ENCODE results near the gene TM9SF2. TPM values are rescaled to one million over a fixed set of nuclear protein-coding genes. Genes with fewer than 3 reads are reported as not detected.

TM9SF2 gene
- total RNA-seq, 4 donors from 2014 or later, result 185 to 207 (median 200) TPM

GRCh38 chr13:99495466-99496183 is 5.6 kb upstream of the TM9SF2 start:
- peaks cover 5 to 21% of the 10 kb centered on the region in 2 donors for H3K4me1 ChIP-seq
- no peak overlapping the region for H3K4me3 ChIP-seq (replicated peaks in 1 of 3)
- intact Hi-C loops (cut with DNase I), result no loop called here
- H3K9me3 ChIP-seq, result no peaks in the 10 kb centered on the region
- 88 to 91% methylated on average over 8 of the region's 8 CpGs for WGBS, 2 donors
- TF ChIP-seq POLR2A (IDR thresholded peaks at IDR 0.05), result no peak
- no peak for TF ChIP-seq CTCF (IDR thresholded peaks at IDR 0.05)
- H3K27ac ChIP-seq, result no peak overlapping the region
- no peaks in the 10 kb centered on the region for H3K27me3 ChIP-seq
- H3K36me3 ChIP-seq, result no peaks in the 10 kb centered on the region
- DNase-seq, result no peak

DNA sequence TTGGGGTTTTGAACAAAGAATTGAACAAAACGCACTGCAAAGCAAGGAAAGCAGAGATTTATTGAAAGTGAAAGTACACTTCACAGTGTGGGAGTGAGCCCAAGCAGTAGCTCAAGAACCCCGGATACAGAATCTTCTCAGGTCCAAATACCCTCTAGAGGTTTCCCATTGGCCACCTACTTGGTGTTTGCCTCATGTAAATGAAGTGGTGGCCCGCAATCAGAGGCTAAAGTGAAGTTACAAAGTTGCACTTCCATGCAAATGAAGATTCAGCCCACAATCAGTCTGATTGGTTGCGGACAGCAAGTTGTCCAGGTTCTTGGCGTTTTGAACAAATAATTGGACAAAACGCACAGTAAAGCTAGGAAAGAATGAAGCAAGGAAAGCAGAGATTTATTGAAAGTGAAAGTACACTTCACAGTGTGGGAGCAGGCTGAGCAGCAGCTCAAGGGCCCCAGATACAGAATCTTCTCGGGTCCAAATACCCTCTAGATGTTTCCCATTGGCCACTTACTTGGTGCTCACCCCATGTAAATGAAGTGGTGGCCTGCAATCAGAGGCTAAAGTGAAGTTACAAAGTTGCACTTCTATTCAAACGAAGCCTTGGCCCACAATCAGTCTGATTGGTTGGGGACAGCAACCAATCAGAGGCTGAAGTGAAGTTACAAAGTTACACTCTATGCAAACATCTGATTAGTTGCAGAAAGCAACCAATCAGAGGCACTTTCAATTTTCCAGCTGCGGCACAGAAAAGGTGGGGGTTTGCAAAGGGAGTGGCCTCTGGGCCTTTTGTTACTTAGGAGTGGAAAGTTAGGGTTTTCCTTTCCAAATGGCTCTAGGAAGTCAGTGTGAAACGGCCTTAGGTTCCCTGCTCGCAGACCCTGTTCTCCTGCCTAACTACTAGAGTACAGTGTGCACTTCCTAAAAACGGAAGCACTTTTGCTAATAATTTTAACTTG is 4.8 kb upstream of the TM9SF2 start:
- Histone ChIP-seq H3K36me3 (no peaks in the 10 kb centered on the region), H3K4me3 (replicated peaks in 1 of 3) (no peak overlapping the region), H3K9me3 (no peaks in the 10 kb centered on the region), H3K27me3 (no peaks in the 10 kb centered on the region), H3K27ac (no peak overlapping the region), H3K4me1 (peaks cover 5 to 22% of the 10 kb centered on the region in 2 donors)
- DNase-seq, result peak; percentile 17 to 21
- 73 to 79% methylated on average over 12 of the region's 12 CpGs for WGBS, 2 donors
- intact Hi-C loops (cut with DNase I), result no loop called here
- no peak for TF ChIP-seq POLR2A (IDR thresholded peaks at IDR 0.05)
- TF ChIP-seq CTCF (IDR thresholded peaks at IDR 0.05), result no peak

DNA sequence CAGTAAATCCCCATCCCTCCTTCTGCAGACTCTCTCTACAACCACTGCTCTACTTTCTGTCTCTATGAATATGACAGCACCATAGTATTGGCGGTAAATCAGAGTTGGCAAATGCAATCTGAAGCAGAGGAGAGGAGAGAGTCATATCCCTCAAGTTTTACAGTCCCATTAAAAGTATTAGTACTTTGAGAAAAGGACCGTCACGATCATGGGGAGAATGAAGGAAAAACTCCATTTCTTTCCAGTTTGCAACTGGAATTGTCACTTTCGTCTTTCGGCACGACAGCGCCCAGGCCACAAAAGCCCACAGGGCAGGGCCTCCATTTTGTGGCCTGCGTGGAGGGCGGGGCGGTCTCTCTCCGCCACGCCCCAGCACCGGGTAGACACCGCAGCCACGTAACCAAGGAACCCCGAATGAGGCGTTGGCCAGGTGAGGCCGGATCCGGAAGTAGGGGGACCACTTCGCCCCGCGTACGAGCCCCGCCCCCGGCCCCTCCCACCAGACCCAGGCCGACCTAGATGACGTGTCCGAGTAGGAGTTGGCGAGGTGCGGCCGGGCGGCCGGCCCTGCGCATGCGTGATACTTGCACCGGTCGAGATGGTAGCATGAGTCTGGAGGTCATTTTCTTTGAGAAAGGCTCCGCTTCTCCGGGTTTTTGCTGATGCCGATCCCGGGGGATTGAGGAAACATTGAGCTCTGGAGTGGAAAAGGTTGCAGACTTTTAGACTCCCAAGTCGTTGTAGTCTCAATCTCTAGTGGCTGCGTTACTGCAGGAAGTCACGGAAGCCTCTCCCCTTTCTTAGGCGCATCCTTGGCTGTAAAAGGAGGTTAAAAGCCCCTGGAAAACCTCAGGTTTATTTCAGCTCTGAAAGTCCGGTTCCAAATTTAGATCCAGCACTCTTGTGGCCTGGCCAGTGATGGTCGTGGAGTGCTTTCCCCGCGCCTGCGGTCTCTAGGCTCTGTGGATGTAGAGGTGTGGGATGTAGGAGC is 2.8 kb upstream of the TM9SF2 start:
- peak; percentile 98 to 99 for DNase-seq
- no peaks in the 10 kb centered on the region for H3K9me3 ChIP-seq
- no peaks in the 10 kb centered on the region for H3K27me3 ChIP-seq
- no peaks in the 10 kb centered on the region for H3K36me3 ChIP-seq
- H3K27ac ChIP-seq, result peak overlapping the region; percentile 80 to 88 (median 86)
- peak overlapping the region in 2 of 3 donors; percentile 36 to 43 for H3K4me3 ChIP-seq (replicated peaks in 1 of 3)
- intact Hi-C loops (cut with DNase I), result no loop called here
- 5 to 15% methylated on average over 29 to 33 of the region's 50 CpGs for WGBS, 2 donors
- TF ChIP-seq POLR2A (IDR thresholded peaks at IDR 0.05) (peak in 1 of 2 donors; percentile 63), CTCF (IDR thresholded peaks at IDR 0.05) (peak in 1 of 6 experiments; percentile 13)
- H3K4me1 ChIP-seq, result peaks cover 12 to 37% of the 10 kb centered on the region in 2 donors

DNA sequence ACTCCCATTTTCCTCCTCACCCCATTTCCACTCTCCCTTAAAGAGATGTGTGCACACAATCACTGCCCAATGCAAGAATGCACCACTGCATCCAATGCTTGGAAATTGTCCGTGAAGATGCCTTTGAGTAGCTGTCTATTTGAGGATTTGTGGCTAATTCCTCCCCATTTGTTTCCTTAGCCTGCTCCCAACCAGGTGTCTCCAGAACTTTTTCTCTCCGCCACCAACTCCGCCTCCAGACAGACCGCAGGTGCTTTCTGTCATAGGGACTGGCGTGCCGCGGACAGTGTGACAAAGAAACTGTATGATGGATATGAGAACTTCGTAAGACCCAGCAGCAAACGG is 461 bp upstream of the TM9SF2 start:
- Histone ChIP-seq H3K9me3 (no peaks in the 10 kb centered on the region), H3K4me3 (replicated peaks in 1 of 3) (peak overlapping the region; percentile 15 to 95 (median 84)), H3K27me3 (no peaks in the 10 kb centered on the region), H3K27ac (peak overlapping the region; percentile 57 to 90 (median 75)), H3K36me3 (no peaks in the 10 kb centered on the region), H3K4me1 (peaks cover 21 to 48% of the 10 kb centered on the region in 2 donors)
- intact Hi-C loops (cut with DNase I), result loop anchor here (10.0 kb wide), 1 partner anchor 104 kb away; the partner anchor contains the start of gene CLYBL
- WGBS, 2 donors, result 0 to 1% methylated on average over 9 of the region's 9 CpGs
- DNase-seq, result no peak
- TF ChIP-seq CTCF (IDR thresholded peaks at IDR 0.05), result no peak
- TF ChIP-seq POLR2A (IDR thresholded peaks at IDR 0.05), result no peak

Data from thyroid gland (tissue), 4 donors.